ENCODE measurements around the gene CAVIN2.
"Not testable (repeated sequence)": the region's sequence is repeated elsewhere in the genome, so short reads cannot be mapped to it uniquely, and the experiment has no call there.

The CAVIN2 gene

DNA sequence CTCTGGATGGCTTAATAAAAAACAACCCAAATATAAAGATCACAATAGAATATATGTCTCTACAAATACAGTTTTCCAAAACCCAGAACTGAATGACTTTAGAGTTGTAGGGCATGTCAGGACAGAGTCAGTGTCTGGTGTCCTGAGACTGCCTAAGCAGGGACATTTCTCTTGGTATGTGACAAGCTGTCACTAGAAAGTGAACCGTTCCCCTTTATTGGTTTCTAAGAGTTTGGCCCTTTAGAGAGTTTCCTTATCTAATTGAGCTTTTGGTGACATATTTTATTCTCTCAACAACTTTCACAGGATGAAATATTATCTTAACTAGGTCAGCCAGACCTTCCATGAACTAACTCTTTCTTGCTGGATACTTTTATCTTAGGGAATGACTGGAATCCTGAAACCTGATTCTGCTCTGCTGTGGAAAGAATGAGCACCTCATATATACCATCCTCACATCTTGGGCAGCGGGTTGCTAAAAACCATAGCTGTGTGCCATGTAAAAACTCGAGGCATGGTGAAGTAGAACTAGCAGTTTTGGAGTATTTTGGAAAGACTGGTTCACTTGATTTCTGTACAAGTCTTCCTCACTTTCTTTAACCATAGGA is 54.8 kb downstream of the CAVIN2 start:
- H3K36me3 Mint-ChIP-seq (ENCODE audit: low read depth), result no peaks in the 10 kb centered on the region
- no peak for TF ChIP-seq CTCF (IDR thresholded peaks at IDR 0.05; ENCODE audit: unreplicated experiment in 3 of 3)
- no peaks in the 10 kb centered on the region for H3K9me3 Mint-ChIP-seq
- H3K27me3 Mint-ChIP-seq (ENCODE audit: low read depth), result no peaks in the 10 kb centered on the region
- H3K4me1 Mint-ChIP-seq, result no peaks in the 10 kb centered on the region
- no peak overlapping the region for H3K27ac Mint-ChIP-seq
- H3K4me3 Mint-ChIP-seq, result no peak overlapping the region

- H3K9me3 Mint-ChIP-seq, result no peaks in the 10 kb centered on the region
- no peak for TF ChIP-seq CTCF (IDR thresholded peaks at IDR 0.05; ENCODE audit: unreplicated experiment in 3 of 3)
- H3K4me1 Mint-ChIP-seq, result no peaks in the 10 kb centered on the region
- no peaks in the 10 kb centered on the region for H3K36me3 Mint-ChIP-seq (ENCODE audit: low read depth)
- H3K27me3 Mint-ChIP-seq (ENCODE audit: low read depth), result no peaks in the 10 kb centered on the region
- H3K27ac Mint-ChIP-seq, result no peak overlapping the region
- no peak overlapping the region for H3K4me3 Mint-ChIP-seq
Measured at GRCh38 chr2:191790737-191791136, 56.2 kb downstream of the CAVIN2 start.

DNA sequence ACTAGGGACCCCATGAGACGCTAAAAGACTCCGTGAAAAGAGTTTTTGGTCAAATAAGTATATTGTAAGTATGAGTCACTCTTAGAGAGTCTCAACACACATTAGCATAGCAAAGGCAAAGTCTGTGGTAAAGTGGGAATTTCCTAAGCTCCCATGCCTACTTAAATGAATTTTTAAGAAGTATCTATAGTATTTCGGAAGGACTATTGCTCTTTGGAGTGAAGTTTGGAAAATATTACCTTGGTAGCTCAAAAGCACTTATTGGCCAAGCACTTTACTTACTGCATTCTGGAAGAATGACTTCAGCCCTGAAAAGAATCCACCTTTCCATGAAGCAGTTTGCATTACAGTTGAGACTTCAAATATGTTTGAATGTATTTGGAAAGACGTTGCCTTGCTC is 57.1 kb downstream of the CAVIN2 start:
- Mint-ChIP-seq H3K9me3 (no peaks in the 10 kb centered on the region), H3K27ac (no peak overlapping the region), H3K4me3 (no peak overlapping the region), H3K27me3 (ENCODE audit: low read depth) (no peaks in the 10 kb centered on the region), H3K36me3 (ENCODE audit: low read depth) (no peaks in the 10 kb centered on the region), H3K4me1 (no peaks in the 10 kb centered on the region)
- TF ChIP-seq CTCF (IDR thresholded peaks at IDR 0.05; ENCODE audit: unreplicated experiment in 3 of 3), result no peak

GRCh38 chr2:191786694-191787093 is 60.2 kb downstream of the CAVIN2 start:
- H3K4me1 Mint-ChIP-seq, result no peaks in the 10 kb centered on the region
- no peak for TF ChIP-seq CTCF (IDR thresholded peaks at IDR 0.05; ENCODE audit: unreplicated experiment in 3 of 3)
- no peak overlapping the region for H3K4me3 Mint-ChIP-seq
- no peaks in the 10 kb centered on the region for H3K27me3 Mint-ChIP-seq (ENCODE audit: low read depth)
- no peaks in the 10 kb centered on the region for H3K36me3 Mint-ChIP-seq (ENCODE audit: low read depth)
- H3K9me3 Mint-ChIP-seq, result no peaks in the 10 kb centered on the region
- no peak overlapping the region for H3K27ac Mint-ChIP-seq

DNA sequence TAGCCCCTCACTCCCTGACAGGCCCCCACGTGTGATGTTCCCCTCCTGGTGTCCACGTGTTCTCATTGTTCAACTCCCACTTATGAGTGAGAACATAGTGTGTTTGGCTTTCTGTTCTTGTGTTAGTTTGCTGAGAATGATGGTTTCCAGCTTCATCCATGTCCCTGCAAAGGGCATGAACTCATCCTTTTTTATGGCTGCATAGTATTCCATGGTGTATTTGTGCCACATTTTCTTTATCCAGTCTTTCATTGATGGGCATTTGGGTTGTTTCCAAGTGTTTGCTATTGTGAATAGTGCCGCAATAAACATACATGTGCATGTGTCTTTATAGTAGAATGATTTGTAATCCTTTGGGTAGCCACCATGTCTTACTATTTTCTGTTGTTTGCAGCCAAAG is 61.2 kb downstream of the CAVIN2 start:
- H3K27me3 Mint-ChIP-seq (ENCODE audit: low read depth); H3K4me1 Mint-ChIP-seq; H3K27ac Mint-ChIP-seq; H3K9me3 Mint-ChIP-seq; H3K4me3 Mint-ChIP-seq; H3K36me3 Mint-ChIP-seq (ENCODE audit: low read depth): not testable (repeated sequence)
